ENCODE measurements around the gene SETDB1. TPM values are rescaled to one million over a fixed set of nuclear protein-coding genes. Genes with fewer than 3 reads are reported as not detected.

SETDB1 gene
- total RNA-seq, 1 donor from 2014 or later: 30.0 TPM

DNA sequence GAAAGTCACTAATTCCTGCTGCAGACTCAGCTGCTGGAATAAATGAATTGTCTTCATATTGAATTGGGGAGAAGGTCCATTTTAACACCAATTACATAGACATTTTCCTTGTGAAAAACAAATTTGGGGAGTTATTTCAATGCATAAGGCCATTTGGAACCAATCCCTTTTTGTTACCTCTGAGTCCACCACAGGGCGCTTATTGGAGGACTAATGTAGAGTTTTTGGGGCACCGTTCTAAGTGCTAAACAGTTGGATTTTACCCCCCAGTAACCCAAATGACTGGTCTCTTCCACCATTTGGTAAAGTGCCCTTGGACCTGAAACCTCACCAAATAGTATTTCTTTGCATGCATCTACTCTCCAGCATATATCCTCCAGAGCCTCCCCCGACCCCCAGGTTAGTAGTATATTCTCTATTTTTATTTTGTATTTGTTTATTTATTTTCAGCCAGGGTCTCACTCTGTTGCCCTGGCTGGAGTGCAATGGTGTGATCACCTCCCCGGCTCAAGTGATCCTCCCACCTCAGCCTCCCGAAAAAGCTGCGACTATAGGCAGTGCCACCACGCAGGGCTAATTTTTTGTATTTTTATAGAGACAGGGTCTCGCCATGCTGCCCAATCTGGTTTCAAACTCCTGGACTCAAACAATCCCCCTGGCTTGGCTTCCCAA lies 83.6 kb downstream of the SETDB1 start:
- peak overlapping the region; percentile 95 for H3K4me3 Mint-ChIP-seq (ENCODE audit: unreplicated experiment)
- Histone ChIP-seq H3K4me3 (ENCODE audit: insufficient read depth, low read depth, low read length) (peak overlapping the region; percentile 76), H3K4me1 (ENCODE audit: insufficient read depth, low read length) (peaks cover 50% of the 10 kb centered on the region), H3K79me2 (ENCODE audit: insufficient read depth, low read length) (peaks cover 6% of the 10 kb centered on the region), H4K20me1 (ENCODE audit: insufficient read depth, low read length) (no peaks in the 10 kb centered on the region), H3K27ac (ENCODE audit: low read depth, low read length) (peak overlapping the region; percentile 85), H3K36me3 (ENCODE audit: insufficient read depth, low read length) (no peaks in the 10 kb centered on the region), H3K27me3 (ENCODE audit: insufficient read depth, low read length) (no peaks in the 10 kb centered on the region), H2AFZ (ENCODE audit: low read depth, low read length) (no peak overlapping the region), H3K4me2 (ENCODE audit: low read length) (peak overlapping the region; percentile 99), H3K9me3 (ENCODE audit: insufficient read depth, low read depth, low read length) (no peaks in the 10 kb centered on the region), H3K9ac (ENCODE audit: low read length) (peak overlapping the region; percentile 95)
- no peak for DNase-seq (ENCODE audit: low read depth)
- no peaks in the 10 kb centered on the region for H3K27me3 Mint-ChIP-seq (ENCODE audit: low read depth, unreplicated experiment)
- TF ChIP-seq, protein P1, sequence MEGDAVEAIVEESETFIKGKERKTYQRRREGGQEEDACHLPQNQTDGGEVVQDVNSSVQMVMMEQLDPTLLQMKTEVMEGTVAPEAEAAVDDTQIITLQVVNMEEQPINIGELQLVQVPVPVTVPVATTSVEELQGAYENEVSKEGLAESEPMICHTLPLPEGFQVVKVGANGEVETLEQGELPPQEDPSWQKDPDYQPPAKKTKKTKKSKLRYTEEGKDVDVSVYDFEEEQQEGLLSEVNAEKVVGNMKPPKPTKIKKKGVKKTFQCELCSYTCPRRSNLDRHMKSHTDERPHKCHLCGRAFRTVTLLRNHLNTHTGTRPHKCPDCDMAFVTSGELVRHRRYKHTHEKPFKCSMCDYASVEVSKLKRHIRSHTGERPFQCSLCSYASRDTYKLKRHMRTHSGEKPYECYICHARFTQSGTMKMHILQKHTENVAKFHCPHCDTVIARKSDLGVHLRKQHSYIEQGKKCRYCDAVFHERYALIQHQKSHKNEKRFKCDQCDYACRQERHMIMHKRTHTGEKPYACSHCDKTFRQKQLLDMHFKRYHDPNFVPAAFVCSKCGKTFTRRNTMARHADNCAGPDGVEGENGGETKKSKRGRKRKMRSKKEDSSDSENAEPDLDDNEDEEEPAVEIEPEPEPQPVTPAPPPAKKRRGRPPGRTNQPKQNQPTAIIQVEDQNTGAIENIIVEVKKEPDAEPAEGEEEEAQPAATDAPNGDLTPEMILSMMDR (IDR thresholded peaks at IDR 0.05; ENCODE audit: insufficient read depth, low read depth, low read length): no peak
- TF ChIP-seq EZH2 (IDR thresholded peaks at IDR 0.05; ENCODE audit: insufficient read depth, low read length): no peak
- H3K9me3 Mint-ChIP-seq (ENCODE audit: unreplicated experiment): no peaks in the 10 kb centered on the region
- FAIRE-seq: no peak
- peaks cover 1% of the 10 kb centered on the region for H3K36me3 Mint-ChIP-seq (ENCODE audit: low read depth, unreplicated experiment)
- H3K4me1 Mint-ChIP-seq (ENCODE audit: low read depth, unreplicated experiment): peaks cover 37% of the 10 kb centered on the region
- no peak overlapping the region for H3K27ac Mint-ChIP-seq (ENCODE audit: unreplicated experiment)

DNA sequence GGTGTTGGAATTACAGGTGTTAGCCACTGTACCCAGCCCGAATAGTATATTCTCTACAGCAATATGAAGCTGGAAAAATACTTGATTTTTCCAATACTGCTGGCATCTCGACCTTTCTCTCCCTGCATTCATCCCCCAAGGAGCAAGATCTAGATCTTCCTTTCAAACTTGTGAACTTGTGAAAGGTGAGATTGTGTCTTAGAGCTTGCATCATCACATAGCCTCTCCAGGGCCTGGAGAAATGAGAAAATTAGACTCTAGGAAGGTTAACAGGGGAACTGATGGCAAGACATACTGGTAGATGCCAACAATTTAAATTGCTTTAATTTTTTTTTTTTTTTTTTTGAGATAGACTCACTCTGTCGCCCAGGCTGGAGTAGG lies 84.2 kb downstream of the SETDB1 start:
- Mint-ChIP-seq H3K36me3 (ENCODE audit: low read depth, unreplicated experiment) (peaks cover 1% of the 10 kb centered on the region), H3K4me3 (ENCODE audit: unreplicated experiment) (no peak overlapping the region), H3K4me1 (ENCODE audit: low read depth, unreplicated experiment) (peaks cover 35% of the 10 kb centered on the region), H3K9me3 (ENCODE audit: unreplicated experiment) (no peaks in the 10 kb centered on the region), H3K27me3 (ENCODE audit: low read depth, unreplicated experiment) (no peaks in the 10 kb centered on the region), H3K27ac (ENCODE audit: unreplicated experiment) (no peak overlapping the region)
- Histone ChIP-seq H4K20me1 (ENCODE audit: insufficient read depth, low read length) (no peaks in the 10 kb centered on the region), H3K27ac (ENCODE audit: low read depth, low read length) (no peak overlapping the region), H3K9ac (ENCODE audit: low read length) (no peak overlapping the region), H3K79me2 (ENCODE audit: insufficient read depth, low read length) (peaks cover 6% of the 10 kb centered on the region), H3K27me3 (ENCODE audit: insufficient read depth, low read length) (no peaks in the 10 kb centered on the region), H3K9me3 (ENCODE audit: insufficient read depth, low read depth, low read length) (no peaks in the 10 kb centered on the region), H3K36me3 (ENCODE audit: insufficient read depth, low read length) (no peaks in the 10 kb centered on the region), H3K4me3 (ENCODE audit: insufficient read depth, low read depth, low read length) (no peak overlapping the region), H3K4me2 (ENCODE audit: low read length) (no peak overlapping the region), H3K4me1 (ENCODE audit: insufficient read depth, low read length) (peaks cover 49% of the 10 kb centered on the region), H2AFZ (ENCODE audit: low read depth, low read length) (no peak overlapping the region)
- FAIRE-seq (no peak), DNase-seq (ENCODE audit: low read depth) (no peak)
- TF ChIP-seq, protein P1 (IDR thresholded peaks at IDR 0.05; ENCODE audit: insufficient read depth, low read depth, low read length): no peak
- TF ChIP-seq EZH2 (IDR thresholded peaks at IDR 0.05; ENCODE audit: insufficient read depth, low read length): no peak

DNA sequence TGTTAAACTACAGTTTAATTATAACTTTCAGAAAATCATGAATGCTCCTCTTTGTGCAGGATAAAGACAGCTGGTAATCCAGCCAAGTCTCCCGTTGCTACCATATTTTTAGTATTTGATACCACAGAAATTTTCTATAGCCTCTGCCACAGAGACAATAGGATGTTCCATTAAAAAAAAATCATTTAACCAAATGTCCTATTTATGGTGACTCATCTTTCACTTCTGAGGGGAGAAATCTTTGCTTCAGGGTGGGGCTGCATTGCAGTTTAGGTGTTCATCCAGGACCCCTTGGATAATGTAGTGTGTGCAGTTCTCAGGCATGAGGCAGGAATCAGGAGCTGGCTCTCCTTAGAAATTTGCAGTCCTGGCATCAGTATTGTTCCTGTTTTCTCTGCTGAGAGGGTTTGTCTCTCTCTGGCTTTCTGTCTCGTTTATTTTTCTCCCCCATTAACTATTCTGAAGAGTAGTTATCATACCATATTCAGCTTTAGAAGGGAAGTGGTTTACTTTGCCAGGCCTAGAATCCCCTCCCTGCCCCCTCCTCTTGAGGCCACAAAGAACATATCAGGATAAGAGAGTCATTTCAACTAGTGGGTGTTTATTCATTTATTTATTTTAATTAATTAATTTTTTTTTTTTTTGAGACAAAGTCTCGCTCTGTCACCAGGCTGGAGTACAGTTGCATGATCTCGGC lies 85.1 kb downstream of the SETDB1 start:
- TF ChIP-seq, protein P1 (IDR thresholded peaks at IDR 0.05; ENCODE audit: insufficient read depth, low read depth, low read length): no peak
- no peak for TF ChIP-seq EZH2 (IDR thresholded peaks at IDR 0.05; ENCODE audit: insufficient read depth, low read length)

More for the DNA sequence above, 85.1 kb downstream of the SETDB1 start:
- H3K27ac Mint-ChIP-seq (ENCODE audit: unreplicated experiment): no peak overlapping the region
- no peaks in the 10 kb centered on the region for H3K9me3 Mint-ChIP-seq (ENCODE audit: unreplicated experiment)
- H3K9me3 ChIP-seq (ENCODE audit: insufficient read depth, low read depth, low read length): no peaks in the 10 kb centered on the region
- peak overlapping the region; percentile 28 for H3K4me2 ChIP-seq (ENCODE audit: low read length)
- no peaks in the 10 kb centered on the region for H3K36me3 ChIP-seq (ENCODE audit: insufficient read depth, low read length)
- no peaks in the 10 kb centered on the region for H3K27me3 ChIP-seq (ENCODE audit: insufficient read depth, low read length)
- H3K4me1 Mint-ChIP-seq (ENCODE audit: low read depth, unreplicated experiment): peaks cover 29% of the 10 kb centered on the region
- no peak overlapping the region for H2AFZ ChIP-seq (ENCODE audit: low read depth, low read length)
- no peaks in the 10 kb centered on the region for H3K27me3 Mint-ChIP-seq (ENCODE audit: low read depth, unreplicated experiment)
- H4K20me1 ChIP-seq (ENCODE audit: insufficient read depth, low read length): no peaks in the 10 kb centered on the region
- peaks cover 39% of the 10 kb centered on the region for H3K4me1 ChIP-seq (ENCODE audit: insufficient read depth, low read length)
- H3K27ac ChIP-seq (ENCODE audit: low read depth, low read length): no peak overlapping the region
- H3K4me3 Mint-ChIP-seq (ENCODE audit: unreplicated experiment): peak overlapping the region; percentile 16
- no peak overlapping the region for H3K9ac ChIP-seq (ENCODE audit: low read length)
- FAIRE-seq: no peak
- peaks cover 3% of the 10 kb centered on the region for H3K79me2 ChIP-seq (ENCODE audit: insufficient read depth, low read length)
- H3K36me3 Mint-ChIP-seq (ENCODE audit: low read depth, unreplicated experiment): no peaks in the 10 kb centered on the region
- H3K4me3 ChIP-seq (ENCODE audit: insufficient read depth, low read depth, low read length): no peak overlapping the region
- DNase-seq (ENCODE audit: low read depth): no peak

Measured in astrocyte (in vitro differentiated cells and primary cell).